GM19372 (cell line): ENCODE results near the gene ITM2A.

Experiments
- ATAC-seq: cut with Tn5 transposase; IDR thresholded peaks from one replicate; pipeline ENCODE4 v1.9.1; 2021; ENCODE audit warnings: mild to moderate bottlenecking, low read depth, moderate library complexity; ENCODE audit not compliant: unreplicated experiment

Gene ITM2A

DNA sequence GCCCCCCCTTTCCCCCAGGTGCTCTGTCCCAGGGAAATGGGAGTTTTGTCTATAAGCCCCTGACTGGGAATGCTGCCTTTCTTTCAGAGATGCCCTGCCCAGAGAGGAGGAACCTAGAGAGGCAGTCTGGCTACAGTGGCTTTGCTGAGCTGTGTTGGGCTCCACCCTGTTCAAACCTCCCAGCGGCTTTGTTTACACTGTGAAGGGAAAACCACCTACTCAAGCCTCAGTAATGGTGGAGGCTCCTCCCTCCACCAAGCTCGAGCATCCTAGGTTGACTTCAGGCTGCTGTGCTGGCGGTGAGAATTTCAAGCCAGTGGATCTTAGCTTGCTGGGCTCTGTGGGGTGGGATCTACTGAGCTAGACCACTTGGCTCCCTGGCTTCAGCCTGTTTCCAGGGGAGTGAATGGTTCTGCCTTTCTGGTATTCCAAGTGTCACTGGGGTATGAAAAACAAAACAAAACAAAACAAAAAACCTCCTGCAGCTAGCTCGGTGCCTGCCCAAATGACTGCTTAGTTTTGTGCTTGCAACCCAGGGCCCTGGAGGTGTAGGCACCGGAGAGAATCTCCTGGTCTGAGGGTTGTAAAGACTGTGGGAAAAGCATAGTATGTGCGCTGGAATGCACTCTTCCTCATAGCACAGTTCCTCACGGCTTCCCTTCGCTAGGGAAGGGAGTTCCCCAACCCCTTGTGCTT is 41.7 kb downstream of the ITM2A start:
- ATAC-seq: no peak
